GM12878 (cell line): ENCODE results near the gene BNIP3. TPM values are rescaled to one million over a fixed set of nuclear protein-coding genes. Genes with fewer than 3 reads are reported as not detected.

Source experiments
- ATAC-seq: fragments of 200-7000 bp; cut with Tn5 transposase; 3 replicates; pipeline ENCODE4 v1.9.1; 2020; ENCODE audit warnings: mild to moderate bottlenecking, moderate library complexity
- BruUV-seq: library from RNA; stranded (reverse); fragments of 400-500 nt; replicated peaks from 2 replicates; lab custom pipeline; 2021; lab: Mats Ljungman, UMichigan
- CTCF ChIA-PET: fragments of 300-600 bp; sonication (Branson Sonifier 250); formaldehyde crosslinking; extraction: SDS; loops from one replicate; lab custom pipeline; 2021; ENCODE audit warnings: inconsistent platforms; lab: Yijun Ruan, JAX
- POLR2A ChIA-PET: fragments of 350-600 bp; formaldehyde crosslinking; extraction: SDS; loops from one replicate; lab custom pipeline; 2021; ENCODE audit warnings: inconsistent platforms; lab: Charles Lee
- RAD21 ChIA-PET: fragments of 300-600 bp; sonication (Branson Sonifier 250); formaldehyde crosslinking; loops from one replicate; lab custom pipeline; 2023; ENCODE audit warnings: antibody characterized with exemption; ENCODE audit not compliant: unreplicated experiment; lab: Charles Lee
- SMC1A ChIA-PET: fragments of 300-600 bp; sonication (Branson Sonifier 250); formaldehyde crosslinking; loops from one replicate; lab custom pipeline; 2023; ENCODE audit not compliant: unreplicated experiment, uncharacterized antibody; lab: Charles Lee
- DNase-seq: peaks from one replicate; pipeline ENCODE4 v3.0.0-alpha.2; 2011; ENCODE audit warnings: low read depth, low spot score
- FAIRE-seq: peaks from 3 replicates; lab custom pipeline; 2011; peaks lifted over from hg19 to GRCh38; lab: Jason Lieb, UNC
- H2AFZ ChIP-seq: 2 replicates; pipeline ENCODE4 v1.6.0; 2011; ENCODE audit warnings: low read depth, low read length, control low read depth; ENCODE audit not compliant: control insufficient read depth
- H3K27ac ChIP-seq: 2 replicates; pipeline ENCODE4 v1.5.1; 2011; ENCODE audit warnings: control low read depth; ENCODE audit not compliant: control insufficient read depth, insufficient read depth
- H3K27me3 ChIP-seq, 2 experiments: replicated peaks in 1 of 2; 2 replicates each; pipeline versions ENCODE4 v1.6.0 to v1.6.1; 2011; ENCODE audit warnings: low read length in 1 of 2; ENCODE audit not compliant: control insufficient read depth in 2 of 2, insufficient read depth in 2 of 2
- H3K36me3 ChIP-seq, 2 experiments: 2 replicates each; pipeline ENCODE4 v1.5.1; 2011; ENCODE audit warnings: low read length in 1 of 2; ENCODE audit not compliant: control insufficient read depth in 2 of 2, insufficient read depth in 2 of 2
- H3K4me1 ChIP-seq: 2 replicates; pipeline ENCODE4 v1.6.1; 2011; ENCODE audit warnings: mild to moderate bottlenecking, low read length, moderate library complexity, mixed read lengths; ENCODE audit not compliant: control insufficient read depth, insufficient read depth
- H3K4me2 ChIP-seq: 2 replicates; pipeline ENCODE4 v1.6.0; 2011; ENCODE audit warnings: control low read depth; ENCODE audit not compliant: control insufficient read depth, insufficient read depth
- H3K4me3 ChIP-seq: fragments of 200-600 bp; sonication (generic); 2 replicates; pipeline ENCODE4 v1.5.1; 2016
- H3K79me2 ChIP-seq: 2 replicates; pipeline ENCODE4 v1.6.0; 2011; ENCODE audit warnings: low read length; ENCODE audit not compliant: control insufficient read depth, insufficient read depth
- H3K9ac ChIP-seq: 2 replicates; pipeline ENCODE4 v1.8.0; 2011; ENCODE audit warnings: low read length, control low read depth, mixed read lengths; ENCODE audit not compliant: control insufficient read depth, insufficient read depth
- H3K9me3 ChIP-seq: replicated peaks from 3 replicates; pipeline ENCODE4 v1.5.1; 2011; ENCODE audit warnings: mild to moderate bottlenecking, low read length; ENCODE audit not compliant: control insufficient read depth, insufficient read depth
- H4K20me1 ChIP-seq: 2 replicates; pipeline ENCODE4 v1.6.0; 2011; ENCODE audit not compliant: control insufficient read depth, insufficient read depth
- CBX3 ChIP-seq: fragments of 200-600 bp; sonication (generic); IDR thresholded peaks from 2 replicates; pipeline ENCODE4 v1.6.1; 2016; ENCODE audit warnings: low read depth, borderline replicate concordance
- HDAC2 ChIP-seq: fragments of 200-600 bp; sonication (generic); IDR thresholded peaks from 2 replicates; pipeline ENCODE4 v1.6.1; 2017
- JUNB ChIP-seq: IDR thresholded peaks from 2 replicates; pipeline ENCODE4 v1.6.1; 2016; ENCODE audit warnings: antibody characterized with exemption, mild to moderate bottlenecking
- JUND ChIP-seq: IDR thresholded peaks from 2 replicates; pipeline ENCODE4 v1.6.1; 2012; ENCODE audit warnings: low read depth, mild to moderate bottlenecking, low read length, improper control_type of control experiment, moderate library complexity
- KAT2A ChIP-seq: conservative IDR thresholded peaks from 2 replicates; pipeline ENCODE4 v1.6.1; 2011; ENCODE audit warnings: low read depth, low read length; ENCODE audit not compliant: control insufficient read depth
- KDM1A ChIP-seq: fragments of 200-600 bp; sonication (generic); IDR thresholded peaks from 2 replicates; pipeline ENCODE4 v1.6.1; 2016; ENCODE audit warnings: borderline replicate concordance
- PML ChIP-seq: IDR thresholded peaks from 2 replicates; pipeline ENCODE4 v1.6.1; 2012; ENCODE audit warnings: low read length, inconsistent platforms
- RBBP5 ChIP-seq: fragments of 200-600 bp; sonication (generic); conservative IDR thresholded peaks from 2 replicates; pipeline ENCODE4 v1.6.1; 2016
- SPI1 ChIP-seq: IDR thresholded peaks from 2 replicates; pipeline ENCODE4 v1.6.1; 2011; ENCODE audit warnings: low read depth, mild to moderate bottlenecking, low read length, moderate library complexity, borderline replicate concordance; ENCODE audit not compliant: insufficient read depth
- WRNIP1 ChIP-seq: IDR thresholded peaks from 2 replicates; pipeline ENCODE4 v1.6.1; 2011; ENCODE audit warnings: low read depth, low read length, improper control_type of control experiment, borderline replicate concordance
- ZBED1 ChIP-seq: IDR thresholded peaks from 2 replicates; pipeline ENCODE4 v1.6.1; 2016; ENCODE audit warnings: borderline replicate concordance
- ZNF384 ChIP-seq: IDR thresholded peaks from 2 replicates; pipeline ENCODE4 v1.6.1; 2012; ENCODE audit warnings: low read depth, mild to moderate bottlenecking, low read length, improper control_type of control experiment, borderline replicate concordance
- WGBS: methylation state at CpG from one replicate; pipeline ENCODE4 v1.1.6; 2016; ENCODE audit warnings: low lambda C conversion rate; ENCODE audit not compliant: insufficient replicate concordance, insufficient coverage; ENCODE audit errors: missing lambda C conversion rate; 5-methylcytosine and 5-hydroxymethylcytosine counted together
- in situ Hi-C: fragments of 300-500 bp; cut with MboI; formaldehyde crosslinking; loops from 9 replicates; pipeline ENCODE4 v1.14.3; 2018; ENCODE audit warnings: mixed read lengths
- intact Hi-C: fragments of 100-400 bp; cut with micrococcal nuclease; formaldehyde crosslinking; loops from one replicate; pipeline ENCODE4 v1.14.2; 2022; ENCODE audit not compliant: unreplicated experiment
- polyA plus RNA-seq, 11 experiments: library from polyadenylated mRNA; depleted of rRNA in 4 of 11; unstranded in 6 of 11; stranded (reverse) in 5 of 11; fragments of >200 nt; fragmentation: Nextera tagmentation in 4 of 11; fragmentation: Illumina TruSeq in 1 of 11; extraction: Ambion mirVana in 4 of 11; extraction: Trizol in 1 of 11; gene quantifications; 1 replicate in 1 of 11; 2 replicates in 10 of 11; pipeline versions ENCODE4 v1.2.1 to v1.2.3, GENCODE V29; 2011 to 2016; ENCODE audit warnings: inconsistent platforms in 2 of 11, missing spikeins in 2 of 11, low read depth in 1 of 11
- total RNA-seq, 4 experiments: library from RNA; depleted of rRNA in 3 of 4; stranded (reverse); fragments of >200 nt in 3 of 4; fragmentation: Illumina TruSeq in 1 of 4; extraction: Trizol in 1 of 4; gene quantifications; 2 replicates each; pipeline versions ENCODE4 v1.2.1 to v1.2.3, GENCODE V29; 2013 to 2021

The BNIP3 gene
- total and polyA plus RNA-seq, 10 of the 15 experiments (the other 5 are each of a cell fraction or from before 2014, with no cell fraction given) = 7.7 to 122 (median 29.9) TPM

- no peak for TF ChIP-seq RBBP5
- TF ChIP-seq HDAC2 = no peak
- no peak for TF ChIP-seq PML
- no peak for TF ChIP-seq ZNF384
- TF ChIP-seq CBX3 = no peak
- no peak for TF ChIP-seq ZBED1
Observed at GRCh38 chr10:131996466-131997365, 15.0 kb upstream of the BNIP3 start (continued).

GRCh38 chr10:131994435-131994834, 12.7 kb upstream of the BNIP3 start:
- ATAC-seq = no peak
- BruUV-seq = no TSS peak
- ChIA-PET RAD21 (no interaction called here), SMC1A (no interaction called here), POLR2A (no interaction called here), CTCF (interaction anchor here (0.6 to 2.1 kb wide), 2 partner anchors 28 to 1838 kb away, joined by 3 to 6 read pairs; no protein-coding TSS in a partner anchor)
- H3K4me2 ChIP-seq = no peak overlapping the region
- no peak overlapping the region for H3K4me3 ChIP-seq
- FAIRE-seq = no peak
- no peaks in the 10 kb centered on the region for H3K4me1 ChIP-seq
- intact Hi-C loops = no loop called here
- H3K9ac ChIP-seq = no peak overlapping the region
- H3K27me3 ChIP-seq = no peaks in the 10 kb centered on the region; a peak in 1 of 4 replicates
- TF ChIP-seq WRNIP1 (no peak), KDM1A (no peak), ZNF384 (no peak), JUNB (no peak), SPI1 (no peak), JUND (no peak), KAT2A (no peak)
- no peaks in the 10 kb centered on the region for H3K9me3 ChIP-seq
- in situ Hi-C loops = no loop called here
- no peak for DNase-seq
- WGBS = 14% methylated on average over 3 of the region's 3 CpGs
- H3K27ac ChIP-seq = no peak overlapping the region
- no peak overlapping the region for H2AFZ ChIP-seq
- no peaks in the 10 kb centered on the region for H4K20me1 ChIP-seq
- H3K79me2 ChIP-seq = no peaks in the 10 kb centered on the region
- no peaks in the 10 kb centered on the region for H3K36me3 ChIP-seq
